Stimulated activated CD8-positive, alpha-beta memory T cell treated with anti-CD3 and anti-CD28 coated beads, Interleukin-12 subunit alpha, Interleukin-12 subunit beta, amount 100 ng/mL, for 1 hour (primary cell): ENCODE measurements around the gene CATSPERD.
"Not testable (repeated sequence)": the region's sequence is repeated elsewhere in the genome, so short reads cannot be mapped to it uniquely, and the experiment has no call there.

Experiments
- DNase-seq: peaks from one replicate; pipeline ENCODE4 v3.0.0-alpha.2; 2020; ENCODE audit warnings: low read depth

The CATSPERD gene

DNA sequence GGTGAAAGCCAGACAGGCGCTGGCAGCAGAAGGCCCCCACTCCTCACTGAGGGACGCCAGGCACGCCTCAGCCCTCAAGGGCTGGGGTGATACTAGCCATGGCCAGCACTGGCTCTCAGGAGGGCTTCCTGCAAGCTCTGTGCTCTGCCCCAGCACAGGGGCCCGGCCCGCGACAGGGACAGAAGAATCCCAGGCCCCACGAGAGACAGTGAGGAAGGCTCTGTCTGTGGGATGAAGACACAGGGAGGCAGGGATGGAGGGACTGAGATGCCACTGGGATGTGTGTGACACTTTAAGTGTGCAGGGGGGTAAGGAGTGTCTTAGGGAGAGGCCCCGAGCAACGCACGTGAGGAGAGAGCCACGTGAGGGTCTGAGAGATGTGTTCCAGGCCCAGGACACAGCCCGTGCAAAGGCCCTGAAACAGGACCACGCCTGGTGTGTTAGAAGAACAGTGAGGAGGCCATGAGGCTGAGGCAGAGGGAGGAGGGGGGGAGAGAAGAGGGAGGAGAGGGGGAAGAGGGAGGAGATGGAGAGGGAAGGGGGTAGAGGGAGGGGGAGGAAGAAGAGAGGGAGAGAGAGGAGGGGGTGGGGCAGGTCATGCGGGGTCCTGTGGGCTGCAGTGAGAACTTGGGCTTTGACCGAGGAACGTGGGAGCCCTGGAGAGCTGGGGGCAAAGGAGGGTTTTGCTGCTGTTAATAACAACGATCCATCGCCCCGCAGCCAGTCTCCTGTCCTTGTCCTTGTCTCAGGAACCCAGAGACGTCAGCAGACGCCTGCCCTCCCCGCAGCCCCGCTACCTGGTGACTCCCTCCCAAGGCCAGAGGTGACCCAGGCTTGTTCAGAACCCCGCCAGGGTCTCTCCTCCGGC, 23.2 kb upstream of the CATSPERD start:
- DNase-seq: no peak

DNA sequence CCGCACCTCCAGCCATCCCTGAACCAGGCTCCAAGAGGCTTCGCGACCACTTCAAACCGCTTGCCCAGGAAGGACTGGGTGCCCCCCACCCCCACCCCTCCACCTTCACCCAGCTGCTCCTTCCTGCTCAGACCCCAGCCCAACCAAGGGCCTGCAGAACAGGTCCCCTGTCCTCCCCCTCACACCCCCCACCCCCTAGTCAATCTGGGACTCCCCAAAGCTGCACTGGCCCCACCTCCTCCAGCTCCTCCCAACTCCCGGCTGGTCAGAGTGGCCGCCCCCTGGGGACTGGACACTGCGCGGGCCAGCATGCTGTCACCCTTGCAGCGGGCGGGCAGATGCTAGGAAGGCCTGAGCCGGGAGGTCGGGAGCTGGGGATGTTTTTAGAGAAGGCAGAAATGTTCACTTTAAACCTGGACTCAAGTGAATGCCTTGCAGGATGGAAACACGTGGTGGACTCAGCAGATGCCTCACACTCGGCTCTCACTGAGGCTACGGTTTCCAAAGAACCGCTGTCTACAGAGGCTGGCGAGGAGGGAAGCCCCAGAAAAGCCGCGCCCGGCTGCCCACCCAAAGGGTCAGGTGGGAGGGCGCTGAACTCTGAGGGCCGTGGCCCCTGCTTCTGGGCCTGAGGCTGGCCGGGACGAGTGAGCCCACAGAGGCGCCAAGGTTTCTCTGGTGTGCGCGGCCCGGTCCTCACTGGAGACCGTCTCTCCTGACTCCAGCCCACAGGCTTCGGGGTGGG, 22.4 kb upstream of the CATSPERD start:
- DNase-seq: no peak

DNA sequence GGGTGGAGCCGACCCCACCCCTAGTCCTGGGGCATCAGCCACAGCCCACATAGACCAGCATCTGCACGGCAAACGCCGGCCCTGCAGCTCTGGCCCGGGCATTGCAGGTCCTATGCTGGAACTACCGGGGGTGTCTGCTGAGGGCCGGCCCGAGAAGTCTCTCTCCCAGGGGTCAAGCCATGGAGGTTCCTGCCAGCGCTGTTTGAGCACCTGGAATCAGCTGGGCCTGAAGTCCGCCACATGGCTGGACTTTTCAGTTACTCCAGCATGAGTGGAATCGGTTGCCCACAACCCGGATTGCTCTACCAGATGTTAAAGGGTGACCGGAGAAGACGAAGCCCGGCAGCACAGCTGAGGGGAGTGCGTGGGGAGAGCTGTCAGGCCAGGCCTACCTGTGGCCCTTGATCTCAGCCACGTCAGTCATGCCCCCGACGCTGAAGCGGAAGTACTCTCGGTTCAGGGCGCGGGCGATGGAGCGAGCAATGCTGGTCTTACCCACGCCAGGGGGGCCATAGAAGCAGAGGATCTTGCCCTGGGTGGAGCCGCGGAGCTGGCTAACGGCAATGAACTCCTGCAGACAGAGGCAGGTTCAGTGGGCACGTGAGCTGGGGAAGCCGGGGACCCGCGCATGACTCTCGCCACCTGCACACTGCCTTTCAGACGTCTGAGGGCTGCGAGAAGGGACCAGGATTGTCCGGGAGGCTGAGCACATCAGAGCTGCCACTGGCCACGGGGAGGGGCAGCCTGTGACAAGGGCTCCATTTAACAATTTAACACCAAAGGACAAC, 21.6 kb upstream of the CATSPERD start:
- no peak for DNase-seq

DNA sequence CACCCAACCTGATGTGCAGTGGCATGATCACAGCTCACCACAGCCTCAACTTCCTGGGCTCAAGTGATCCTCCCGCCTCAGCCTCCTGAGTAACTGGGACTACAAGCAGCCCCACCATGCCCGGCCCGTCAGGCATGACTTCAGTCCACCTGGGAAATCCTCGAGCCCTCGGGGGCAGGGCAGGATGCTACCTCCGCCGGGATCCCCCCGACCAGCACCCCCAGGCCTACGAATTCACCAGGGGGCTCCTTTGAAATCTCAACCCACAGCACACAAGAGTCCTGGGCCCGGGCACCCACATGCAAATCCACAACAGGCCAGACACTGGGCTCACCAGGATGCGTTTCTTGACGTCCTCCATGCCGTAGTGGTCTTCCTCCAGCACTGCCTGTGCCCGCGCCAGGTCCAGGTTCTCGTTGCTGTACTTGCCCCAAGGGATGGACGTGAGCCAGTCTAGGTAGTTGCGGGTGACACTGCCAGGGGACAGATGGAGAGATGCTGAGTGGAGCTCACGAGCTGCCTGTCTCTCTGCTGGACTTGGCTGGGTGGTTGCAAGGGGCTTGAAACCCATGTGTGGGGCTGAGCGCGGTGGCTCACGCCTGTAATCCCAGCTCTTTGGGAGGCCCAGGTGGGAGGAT, 19.9 kb upstream of the CATSPERD start:
- DNase-seq: no peak

DNA sequence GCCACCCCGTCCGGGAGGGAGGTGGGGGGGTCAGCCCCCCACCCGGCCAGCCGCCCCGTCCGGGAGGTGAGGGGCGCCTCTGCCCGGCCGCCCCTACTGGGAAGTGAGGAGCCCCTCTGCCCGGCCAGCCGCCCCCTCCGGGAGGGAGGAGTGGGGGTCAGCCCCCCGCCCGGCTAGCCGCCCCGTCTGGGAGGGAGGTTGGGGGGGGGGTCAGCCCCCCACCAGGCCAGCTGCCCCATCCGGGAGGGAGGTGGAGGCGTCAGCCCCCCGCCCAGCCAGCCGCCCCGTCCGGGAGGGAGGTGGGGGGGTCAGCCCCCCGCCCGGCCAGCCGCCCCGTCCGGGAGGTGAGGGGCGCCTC, 18.4 kb upstream of the CATSPERD start:
- not testable (repeated sequence) for DNase-seq

DNA sequence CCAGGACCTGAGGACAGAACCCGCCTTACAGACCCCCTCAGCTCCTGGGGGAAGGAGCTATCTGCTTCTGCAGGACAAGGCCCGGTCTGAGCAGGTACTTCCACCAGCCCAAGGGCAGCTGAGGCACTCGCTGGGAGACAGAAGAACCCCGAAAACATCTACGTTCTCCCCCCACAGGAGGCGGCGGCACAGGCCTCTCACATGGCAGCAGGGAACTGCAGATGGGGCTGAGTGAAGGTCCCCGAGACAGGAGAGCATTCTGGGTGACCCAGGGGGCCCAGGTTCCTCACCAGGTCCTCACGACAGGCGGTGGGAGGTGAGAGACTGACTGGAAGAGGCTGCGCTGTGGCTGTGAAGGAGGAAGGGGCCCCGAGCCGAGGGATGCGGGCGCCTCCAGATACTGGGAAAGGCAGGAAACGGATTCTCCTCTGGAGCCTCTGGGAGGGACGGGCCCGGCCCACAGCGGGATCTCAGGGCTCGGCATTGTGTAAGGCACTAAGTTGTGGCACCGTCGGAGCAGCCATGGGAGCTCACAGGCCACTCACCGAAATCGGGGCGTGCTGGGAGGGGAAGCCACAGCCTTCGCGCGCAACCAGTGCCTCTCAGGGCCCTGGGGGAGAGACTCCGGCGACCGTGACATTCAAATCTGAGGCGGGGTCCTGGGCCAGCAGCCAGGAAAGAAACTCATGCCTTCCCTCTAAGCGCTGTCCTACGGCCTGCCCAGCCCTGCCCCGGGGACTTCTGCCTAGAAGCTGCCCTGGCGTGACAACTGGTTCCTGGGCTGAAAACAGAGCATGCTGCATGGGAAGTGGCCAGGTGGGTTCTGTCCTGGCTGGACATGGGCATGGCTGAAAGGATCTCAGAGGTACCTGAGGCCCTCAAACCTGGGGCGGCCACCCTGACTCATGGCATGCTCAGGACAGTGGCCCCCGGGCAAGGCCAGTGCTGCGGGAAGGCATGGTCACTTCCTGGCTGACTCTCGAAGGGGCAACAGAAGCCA, 16.3 kb upstream of the CATSPERD start:
- no peak for DNase-seq

DNA sequence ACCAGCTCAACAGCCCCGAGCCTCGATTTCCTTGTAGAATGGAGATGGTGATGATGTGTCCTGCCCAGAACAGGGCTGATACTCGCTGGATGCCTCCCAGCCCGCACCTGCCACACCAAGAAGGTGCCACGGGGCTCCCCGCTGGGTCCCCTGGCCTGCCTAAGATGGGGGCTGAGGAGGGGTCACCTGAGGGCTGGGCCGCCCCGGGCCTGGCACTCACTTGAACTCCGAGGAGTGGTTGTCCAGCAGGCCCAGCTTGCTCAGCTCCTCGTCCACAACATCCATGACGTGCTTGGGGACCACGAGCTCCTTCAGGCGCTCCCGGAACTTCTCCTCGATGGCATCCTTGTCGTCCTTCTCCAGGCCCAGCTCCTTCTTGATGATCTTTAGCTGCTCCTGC, 14.9 kb upstream of the CATSPERD start:
- no peak for DNase-seq

DNA sequence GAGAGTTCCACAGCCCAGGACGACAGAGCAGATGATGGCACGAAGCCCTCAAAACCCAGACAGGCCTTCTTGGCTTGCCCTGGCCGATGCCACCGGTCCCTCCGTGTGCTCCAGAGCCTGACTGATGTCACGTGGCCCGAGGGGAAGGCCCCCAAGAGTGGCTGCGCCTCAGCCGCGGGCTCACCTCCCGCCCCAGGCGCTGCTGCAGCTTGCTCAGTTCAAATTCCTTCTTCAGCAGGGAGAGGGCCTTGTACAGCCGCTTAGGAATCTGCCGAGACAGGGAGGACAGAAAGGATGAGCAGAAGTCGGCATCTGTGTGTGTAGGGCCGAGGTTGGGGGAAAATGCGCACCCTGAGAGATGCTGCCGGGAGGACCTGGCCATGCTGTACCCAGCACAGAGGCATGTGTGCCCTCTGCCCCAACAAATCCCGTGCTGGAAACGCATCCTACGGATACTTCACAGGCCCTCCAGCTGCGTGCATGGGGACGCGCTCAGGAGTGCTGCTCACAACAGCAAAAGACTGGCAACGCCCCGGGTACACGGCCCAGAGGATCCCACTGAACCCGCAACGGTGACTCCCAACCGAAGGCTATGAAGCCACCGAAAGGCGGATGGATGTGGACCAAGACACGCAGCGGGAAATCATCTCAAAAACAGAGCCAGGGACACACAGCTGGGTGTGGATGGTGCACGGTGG, 13.4 kb upstream of the CATSPERD start:
- DNase-seq: no peak

DNA sequence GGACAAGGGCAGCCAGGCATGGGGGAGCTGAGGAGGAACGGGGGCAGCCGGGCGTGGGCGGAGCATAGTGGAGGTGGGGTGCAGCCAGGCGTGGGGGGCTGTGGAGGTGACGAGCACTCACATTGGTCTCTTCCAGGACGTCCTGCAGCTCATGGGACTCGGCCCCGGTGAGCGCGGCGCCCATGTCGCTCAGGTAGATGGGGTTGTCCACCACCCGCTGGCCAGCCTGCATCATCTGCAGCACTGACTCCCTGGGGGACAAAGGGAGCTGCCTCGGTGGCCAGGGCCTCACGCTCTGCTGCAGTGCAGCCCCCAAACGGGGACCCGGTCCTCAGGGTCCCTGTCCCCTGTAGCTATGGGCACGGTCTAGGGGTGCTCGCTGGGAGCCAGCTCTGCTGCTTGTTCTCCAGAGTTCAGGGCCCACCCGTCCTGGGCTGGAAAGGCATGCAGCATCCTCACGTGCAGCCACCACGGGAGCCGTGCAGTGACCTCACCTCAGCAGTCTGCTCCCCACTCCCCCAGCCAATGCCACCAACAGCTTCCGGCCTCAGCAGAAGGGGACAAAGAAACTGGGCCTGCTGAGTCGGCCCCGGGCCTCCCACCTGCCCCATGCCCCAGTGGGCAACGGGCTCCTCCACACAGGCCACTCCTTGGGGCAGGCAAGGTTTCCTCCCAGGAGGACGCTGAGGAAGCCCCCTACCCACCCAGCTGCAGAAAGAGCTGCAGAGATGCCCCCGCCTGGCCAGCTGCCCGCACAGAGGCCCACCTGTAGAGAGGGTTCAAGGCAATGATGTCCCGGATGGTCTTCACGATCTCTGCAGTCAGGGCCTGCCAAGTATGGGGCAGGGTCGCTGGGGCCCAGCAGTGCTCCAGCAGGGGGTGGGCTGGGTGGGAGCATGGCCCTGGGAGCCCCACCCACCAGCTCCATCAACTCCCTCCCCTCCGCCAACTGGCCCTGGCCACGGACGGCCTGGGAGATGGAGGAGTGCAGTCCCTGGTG, 12.6 kb upstream of the CATSPERD start:
- DNase-seq: no peak

DNA sequence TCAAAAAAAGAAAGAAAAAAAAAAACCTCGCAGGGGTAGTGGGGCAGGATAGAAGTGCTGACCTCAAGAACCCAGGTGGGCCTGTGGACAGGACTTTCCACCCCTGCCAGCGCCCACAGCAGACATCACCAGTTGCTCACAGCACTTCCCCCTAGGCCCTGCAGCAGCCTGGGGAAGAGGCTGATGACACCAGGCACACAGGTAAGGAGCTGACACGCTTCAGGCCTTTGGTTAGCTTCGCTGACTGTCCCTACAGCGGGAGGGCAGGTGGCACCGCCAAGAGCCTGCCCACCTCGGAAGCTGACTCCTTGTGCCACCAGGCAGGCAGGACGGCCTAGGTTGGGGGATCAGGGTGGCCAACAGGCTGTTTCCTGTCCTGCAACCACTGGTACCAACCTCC, 9.4 kb upstream of the CATSPERD start:
- no peak for DNase-seq

DNA sequence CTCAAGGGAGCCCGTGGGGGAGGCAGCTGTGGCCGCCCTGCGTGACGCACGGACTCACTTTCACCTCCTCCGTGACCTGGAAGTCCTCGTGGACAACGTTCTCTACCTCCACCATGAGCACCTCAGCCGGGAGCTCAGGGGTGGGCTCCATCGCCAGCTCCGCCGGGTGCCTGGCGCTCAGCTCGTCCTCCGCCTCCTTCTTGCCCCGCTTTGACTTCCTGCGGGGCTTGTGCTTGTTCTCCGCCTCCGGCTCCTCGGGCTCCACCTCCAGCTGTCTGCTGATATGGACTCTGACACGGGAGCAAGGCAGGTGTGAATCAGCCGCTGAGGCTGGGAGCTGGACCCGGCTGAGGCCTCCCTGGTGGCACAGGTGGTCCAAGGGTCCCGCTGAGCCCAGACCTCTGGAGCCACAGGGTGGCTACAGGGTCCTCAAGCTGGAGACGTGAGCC, 8.7 kb upstream of the CATSPERD start:
- no peak for DNase-seq

DNA sequence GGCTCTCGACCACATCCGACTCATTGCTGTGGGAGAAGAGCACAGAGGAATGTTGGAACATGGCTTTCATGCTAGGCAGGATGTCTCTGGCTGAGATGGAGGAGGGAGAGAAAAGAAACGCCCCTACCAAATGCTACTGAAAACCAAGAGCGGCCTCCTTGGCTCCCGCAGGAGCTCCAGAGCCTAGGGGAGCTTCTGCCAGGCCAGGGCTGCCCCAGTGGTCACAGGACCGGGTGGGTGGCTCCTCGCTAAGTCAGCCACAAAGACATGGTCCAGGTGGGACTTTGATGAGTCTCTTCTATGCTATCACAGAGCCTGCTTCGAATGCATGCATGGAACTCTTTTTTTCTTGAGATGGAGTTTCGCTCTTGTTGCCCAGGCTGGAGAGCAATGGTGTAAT, 7.2 kb upstream of the CATSPERD start:
- DNase-seq: no peak

DNA sequence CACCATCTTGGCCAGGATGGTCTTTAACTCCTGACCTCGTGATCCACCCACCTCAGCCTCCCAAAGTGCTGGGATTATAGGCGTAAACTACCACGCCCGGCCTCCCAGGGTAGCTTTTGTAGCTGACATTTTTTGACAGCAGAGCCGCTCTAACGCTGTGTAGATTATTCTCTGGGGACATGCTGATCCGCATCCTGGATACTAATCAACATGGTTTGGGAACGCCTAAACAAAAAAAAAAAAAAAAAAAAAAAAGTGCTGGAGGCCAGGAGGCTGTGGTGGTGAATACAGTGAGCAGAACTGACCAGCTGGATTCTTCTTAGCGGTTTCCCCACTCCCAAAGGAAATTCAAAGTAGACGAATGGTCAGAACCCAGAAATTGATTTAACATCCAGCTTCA, 5.6 kb upstream of the CATSPERD start:
- no peak for DNase-seq

DNA sequence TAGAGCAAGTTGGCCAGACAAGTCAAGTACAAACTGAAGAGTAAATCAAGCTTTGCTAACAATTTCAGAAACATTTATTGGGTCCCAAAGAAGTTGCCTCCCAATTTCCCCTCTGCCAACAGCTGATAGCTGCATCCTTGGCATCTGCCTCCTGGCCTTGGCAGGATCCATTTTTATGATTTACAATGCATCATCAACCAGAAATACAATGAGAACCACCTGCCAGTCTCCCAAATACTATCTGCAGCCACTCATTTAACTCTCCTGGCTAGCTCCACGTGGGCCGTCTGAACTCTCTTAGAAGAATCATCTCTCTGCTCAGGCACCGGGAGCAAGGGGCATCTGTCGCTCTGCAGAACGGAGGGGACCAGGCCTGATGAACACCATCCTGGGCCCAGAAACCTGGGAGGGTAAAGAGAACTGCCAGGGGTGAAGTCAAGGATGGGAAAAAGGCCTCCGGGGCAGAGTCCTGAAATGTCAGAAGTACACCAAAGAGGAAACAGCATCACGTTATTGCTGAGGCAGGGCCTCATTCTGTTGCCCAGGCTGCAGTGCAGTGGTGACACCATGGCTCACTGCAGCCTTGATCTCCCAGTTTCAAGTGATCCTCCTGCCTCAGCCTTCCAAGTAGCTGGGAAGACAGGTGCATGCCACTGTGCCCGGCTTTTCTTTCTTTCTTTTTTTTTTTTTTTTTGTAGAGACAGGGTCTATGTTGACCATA, 3.1 kb upstream of the CATSPERD start:
- DNase-seq: no peak

DNA sequence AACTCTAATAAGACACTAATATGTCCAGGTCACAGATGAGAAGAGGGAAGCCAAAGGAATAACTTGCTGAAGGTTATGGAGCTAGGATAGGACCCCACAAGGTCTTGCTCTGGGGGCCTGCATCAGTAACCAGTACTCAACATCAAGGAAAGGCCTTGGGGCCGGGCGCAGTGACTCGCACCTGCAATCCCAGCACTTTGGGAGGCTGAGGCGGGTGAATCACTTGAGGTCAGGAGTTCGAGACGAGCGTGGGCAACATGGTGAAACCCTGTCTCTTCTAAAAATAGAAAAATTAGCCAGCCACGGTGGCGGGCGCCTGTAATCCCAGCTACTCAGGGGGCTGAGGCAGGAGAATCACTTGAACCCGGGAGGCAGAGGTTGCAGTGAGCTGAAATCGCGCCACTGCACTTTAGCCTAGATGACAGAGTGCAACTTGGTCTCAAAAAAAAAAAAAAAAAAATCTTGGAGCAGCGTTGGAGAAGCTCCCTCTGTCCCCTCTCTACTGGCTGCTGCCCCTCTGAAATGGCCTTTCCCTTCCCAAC, 2.3 kb upstream of the CATSPERD start:
- DNase-seq: no peak

DNA sequence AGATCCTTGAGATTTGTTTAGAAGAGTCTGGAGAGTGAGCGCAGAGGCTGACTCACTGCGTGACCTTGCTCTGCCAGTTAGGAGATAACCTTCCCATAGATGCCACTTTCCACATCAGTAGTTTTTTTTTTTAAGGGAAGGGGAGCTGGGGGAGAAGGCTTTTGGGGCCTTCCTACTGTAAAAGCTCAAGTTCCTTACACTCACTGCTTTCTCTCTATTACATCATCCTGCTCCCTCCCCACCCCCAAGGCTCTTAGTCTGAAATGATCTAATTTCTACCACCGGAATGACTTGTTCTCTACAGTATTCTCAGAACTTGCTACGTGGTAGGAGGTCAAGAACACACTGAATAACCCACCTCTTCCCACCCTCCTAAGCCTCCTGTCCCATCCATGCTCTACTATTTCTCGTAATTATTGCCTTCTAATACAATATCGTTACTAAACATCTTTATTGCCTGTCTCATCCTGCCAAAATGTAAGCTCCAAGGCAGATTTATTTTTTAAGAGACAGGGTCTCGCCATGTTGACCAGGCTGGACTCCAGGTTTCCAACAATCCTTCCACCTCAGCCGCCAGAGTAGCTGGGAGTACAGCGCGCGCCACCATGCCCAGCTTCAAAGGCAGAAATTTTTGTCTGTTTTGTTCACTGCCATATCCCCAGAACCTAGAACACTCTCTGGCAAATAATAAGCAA, 1.7 kb upstream of the CATSPERD start:
- no peak for DNase-seq

DNA sequence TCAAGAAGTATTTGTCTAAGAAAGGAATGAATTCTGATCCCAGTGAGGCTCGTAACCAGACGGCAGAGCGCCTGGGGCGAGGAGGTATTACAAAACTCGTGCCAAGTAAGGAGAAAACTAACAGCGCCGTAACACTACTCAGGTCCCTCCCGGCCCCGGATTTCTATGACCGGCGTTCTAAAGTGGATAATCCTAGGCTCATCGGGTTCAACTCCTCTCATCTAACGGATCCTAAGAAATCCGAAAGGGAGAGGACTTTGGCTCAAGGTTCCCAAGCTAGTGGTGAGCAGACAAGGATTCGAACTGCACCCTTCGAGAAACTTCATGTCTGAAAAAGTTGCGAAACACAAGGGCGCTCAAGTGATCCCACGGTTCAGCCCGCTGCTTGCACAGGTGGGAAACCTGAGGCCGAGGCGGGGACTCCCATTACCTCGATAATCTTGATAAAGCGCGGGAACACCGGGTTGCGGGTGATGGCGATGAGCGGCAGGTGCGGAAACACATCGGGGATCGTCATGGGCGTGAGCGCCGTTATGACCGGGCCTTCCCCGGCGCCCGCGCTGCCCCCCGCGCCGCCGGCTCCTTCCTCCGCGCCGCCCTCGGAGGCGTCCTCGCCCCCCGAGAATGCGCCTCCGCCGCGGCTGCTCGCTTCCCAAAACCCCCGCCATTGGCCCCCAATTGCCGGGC, 1.0 kb upstream of the CATSPERD start:
- peak; percentile 13 for DNase-seq
